Breast epithelium (tissue), 4 donors: ENCODE results near the gene OR6S1. TPM values are rescaled to one million over a fixed set of nuclear protein-coding genes. Genes with fewer than 3 reads are reported as not detected.

Experiments
- DNase-seq, 2 donors: peaks; one replicate each; pipeline ENCODE4 v3.0.0-alpha.2; 2019; ENCODE audit warnings: low spot score in 2 of 2
- H3K27ac ChIP-seq, 2 donors: fragments of 200-600 bp; sonication (generic) in 1 of 2; one replicate each; pipeline ENCODE4 v1.5.1; 2016 to 2019; ENCODE audit warnings: mild to moderate bottlenecking in 1 of 2
- H3K27me3 ChIP-seq, 2 donors: fragments of 200-600 bp; sonication (generic) in 1 of 2; one replicate each; pipeline versions ENCODE4 v1.5.1 to v1.6.0; 2017 to 2019; ENCODE audit warnings: control low read depth in 1 of 2, mild to moderate bottlenecking in 1 of 2
- H3K36me3 ChIP-seq: fragments of 200-600 bp; one replicate; pipeline ENCODE4 v1.5.1; 2019
- H3K4me1 ChIP-seq, 2 donors: fragments of 200-600 bp; sonication (generic); one replicate each; pipeline ENCODE4 v1.5.1; 2016 to 2019; ENCODE audit warnings: control low read depth in 1 of 2
- H3K4me3 ChIP-seq, 3 donors: fragments of 200-600 bp; sonication (generic); 1 replicate in 2 of 3; 2 replicates in 1 of 3; pipeline ENCODE4 v1.5.1; 2016 to 2019; ENCODE audit warnings: mild to moderate bottlenecking in 3 of 3, moderate library complexity in 2 of 3
- H3K9me3 ChIP-seq, 2 donors: fragments of 200-600 bp; sonication (generic) in 1 of 2; one replicate each; pipeline ENCODE4 v1.5.1; 2016 to 2019; ENCODE audit warnings: control low read depth in 1 of 2
- CTCF ChIP-seq, 3 donors: fragments of 450-650 bp; IDR thresholded peaks; one replicate each; pipeline ENCODE4 v1.5.1; 2016 to 2017; ENCODE audit warnings: antibody characterized with exemption in 3 of 3, mild to moderate bottlenecking in 3 of 3, moderate library complexity in 3 of 3
- POLR2A ChIP-seq: fragments of 450-650 bp; IDR thresholded peaks from one replicate; pipeline ENCODE4 v1.6.1; 2016; ENCODE audit warnings: antibody characterized with exemption, mild to moderate bottlenecking, moderate library complexity
- POLR2AphosphoS5 ChIP-seq, 3 donors: sonication (generic); formaldehyde crosslinking; IDR thresholded peaks; one replicate each; pipeline ENCODE4 v1.6.1; 2017; ENCODE audit warnings: antibody characterized with exemption in 3 of 3
- intact Hi-C: fragments of 100-400 bp; cut with DNase I; formaldehyde crosslinking; loops from one replicate; pipeline ENCODE4 v1.15.1; 2023; ENCODE audit warnings: low total_unique reads
- total RNA-seq, 3 donors: library from RNA; depleted of rRNA; stranded (reverse); fragments of >200 nt; gene quantifications; one replicate each; pipeline ENCODE4 v1.1.0, GENCODE V29; 2016

OR6S1 gene
- total RNA-seq, 3 donors from 2014 or later = not detected

- no peak for DNase-seq
- no peaks in the 10 kb centered on the region for H3K36me3 ChIP-seq
- H3K4me3 ChIP-seq = peak overlapping the region; percentile 83 to 93 (median 88)
- intact Hi-C loops = no loop called here
- H3K9me3 ChIP-seq = no peaks in the 10 kb centered on the region
- H3K27ac ChIP-seq = peak overlapping the region; percentile 99 to 100
- H3K4me1 ChIP-seq = peaks cover 0 to 5% of the 10 kb centered on the region in 2 donors
- TF ChIP-seq CTCF (IDR thresholded peaks at IDR 0.05) (no peak), POLR2AphosphoS5 (IDR thresholded peaks at IDR 0.05) (no peak), POLR2A (no peak)
- no peaks in the 10 kb centered on the region for H3K27me3 ChIP-seq
These were observed 45.1 kb upstream of the OR6S1 start for GRCh38 chr14:20686386-20687143.

GRCh38 chr14:20684662-20685456 is 43.4 kb upstream of the OR6S1 start:
- peaks cover 0 to 14% of the 10 kb centered on the region in 2 donors for H3K4me1 ChIP-seq
- intact Hi-C loops = loop anchor here (5.0 kb wide), 1 partner anchor 73 kb away; no protein-coding TSS in a partner anchor

GRCh38 chr14:20683891-20684661 is 42.6 kb upstream of the OR6S1 start, which contains the start of gene RNASE4:
TSS of gene RNASE4 (plus strand) at chr14:20684560. CDS start at chr14:20699372, 14,812 bp downstream.
- no peaks in the 10 kb centered on the region for H3K36me3 ChIP-seq
- peaks cover 0 to 14% of the 10 kb centered on the region in 2 donors for H3K4me1 ChIP-seq
- peak within 1 kb of the TSS; percentile 83 to 93 (median 88) for H3K4me3 ChIP-seq
- H3K27me3 ChIP-seq = no peaks in the 10 kb centered on the region
- H3K27ac ChIP-seq = peak within 1 kb of the TSS; percentile 99 to 100
- TF ChIP-seq POLR2A = peak; percentile 38
- TF ChIP-seq CTCF (IDR thresholded peaks at IDR 0.05) = no peak
- peak; percentile 26 to 73 (median 72) for TF ChIP-seq POLR2AphosphoS5 (IDR thresholded peaks at IDR 0.05)
- peak; percentile 85 to 90 for DNase-seq
- intact Hi-C loops = loop anchor here (5.0 kb wide), 1 partner anchor 72 kb away; no protein-coding TSS in a partner anchor
- no peaks in the 10 kb centered on the region for H3K9me3 ChIP-seq

More at GRCh38 chr14:20684662-20685456, 43.4 kb upstream of the OR6S1 start:
- peak in 1 of 2 donors; percentile 45 for DNase-seq
- TF ChIP-seq POLR2AphosphoS5 (IDR thresholded peaks at IDR 0.05) (peak in 2 of 3 donors; percentile 43 to 65), CTCF (IDR thresholded peaks at IDR 0.05) (no peak), POLR2A (peak; percentile 3)
- H3K9me3 ChIP-seq = no peaks in the 10 kb centered on the region
- H3K27me3 ChIP-seq = no peaks in the 10 kb centered on the region
- H3K27ac ChIP-seq = peak overlapping the region; percentile 99 to 100
- no peaks in the 10 kb centered on the region for H3K36me3 ChIP-seq
- H3K4me3 ChIP-seq = peak overlapping the region; percentile 83 to 93 (median 88)

- Histone ChIP-seq H3K4me1 (peaks cover 0 to 14% of the 10 kb centered on the region in 2 donors), H3K27me3 (no peaks in the 10 kb centered on the region), H3K27ac (peak overlapping the region; percentile 99 to 100), H3K9me3 (no peaks in the 10 kb centered on the region), H3K4me3 (peak overlapping the region; percentile 83 to 93 (median 88)), H3K36me3 (no peaks in the 10 kb centered on the region)
- DNase-seq = peak; percentile 64 to 67
- TF ChIP-seq CTCF (IDR thresholded peaks at IDR 0.05) (peak in 1 of 3 donors; percentile 17), POLR2AphosphoS5 (IDR thresholded peaks at IDR 0.05) (no peak), POLR2A (peak; percentile 45)
- intact Hi-C loops = loop anchor here (5.0 kb wide), 1 partner anchor 71 kb away; no protein-coding TSS in a partner anchor
These were observed 41.8 kb upstream of the OR6S1 start for GRCh38 chr14:20683125-20683890.
